ENCODE measurements around the gene PPTC7.

PPTC7 gene

DNA sequence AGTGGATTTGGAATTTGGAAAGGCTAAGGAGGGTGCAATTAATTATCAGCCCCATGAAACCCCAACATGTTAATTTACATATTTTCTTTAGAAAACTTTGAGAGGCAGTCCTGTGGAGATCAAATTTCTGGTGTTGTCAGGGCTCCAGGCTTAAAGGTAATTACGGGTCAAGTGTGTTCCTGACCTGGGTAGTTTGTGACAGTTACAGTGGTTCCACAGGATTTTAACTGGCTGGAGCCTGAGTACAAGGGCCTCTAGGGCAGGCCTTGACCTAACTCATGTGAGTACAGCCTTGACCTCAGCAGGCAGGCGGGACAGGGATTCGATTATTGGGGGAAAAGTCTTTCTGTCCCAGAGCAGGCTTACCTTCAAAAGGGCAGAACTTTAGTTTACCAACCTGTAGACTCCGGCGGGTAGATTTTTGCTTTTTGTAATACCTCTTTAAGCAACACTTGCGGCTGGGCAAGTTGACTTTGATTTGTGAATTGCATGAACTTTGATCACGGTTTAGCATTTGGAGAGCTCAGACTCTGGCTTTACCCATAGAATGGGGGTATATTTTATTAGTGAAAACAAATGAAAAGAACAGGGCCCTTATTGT, 8.4 kb upstream of the PPTC7 start:
- TF ChIP-seq PPARA (CRISPR knock-in tag; IDR thresholded peaks at IDR 0.05; ENCODE audit: borderline replicate concordance) (no peak), OSR1 (CRISPR knock-in tag; IDR thresholded peaks at IDR 0.05) (no peak), GLIS3 (CRISPR knock-in tag; IDR thresholded peaks at IDR 0.05) (no peak)
- ATAC-seq, result peak; percentile 42

GRCh38 chr12:110590806-110591326, 7.7 kb upstream of the PPTC7 start:
- peak; percentile 44 for ATAC-seq
- TF ChIP-seq, protein P1, sequence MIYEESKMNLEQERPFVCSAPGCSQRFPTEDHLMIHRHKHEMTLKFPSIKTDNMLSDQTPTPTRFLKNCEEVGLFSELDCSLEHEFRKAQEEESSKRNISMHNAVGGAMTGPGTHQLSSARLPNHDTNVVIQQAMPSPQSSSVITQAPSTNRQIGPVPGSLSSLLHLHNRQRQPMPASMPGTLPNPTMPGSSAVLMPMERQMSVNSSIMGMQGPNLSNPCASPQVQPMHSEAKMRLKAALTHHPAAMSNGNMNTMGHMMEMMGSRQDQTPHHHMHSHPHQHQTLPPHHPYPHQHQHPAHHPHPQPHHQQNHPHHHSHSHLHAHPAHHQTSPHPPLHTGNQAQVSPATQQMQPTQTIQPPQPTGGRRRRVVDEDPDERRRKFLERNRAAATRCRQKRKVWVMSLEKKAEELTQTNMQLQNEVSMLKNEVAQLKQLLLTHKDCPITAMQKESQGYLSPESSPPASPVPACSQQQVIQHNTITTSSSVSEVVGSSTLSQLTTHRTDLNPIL (CRISPR knock-in tag; IDR thresholded peaks at IDR 0.05; ENCODE audit: low read depth), result no peak
- no peak for TF ChIP-seq RARB (CRISPR knock-in tag; IDR thresholded peaks at IDR 0.05)
- TF ChIP-seq OSR1 (CRISPR knock-in tag; IDR thresholded peaks at IDR 0.05), result no peak
- TF ChIP-seq, protein P2, sequence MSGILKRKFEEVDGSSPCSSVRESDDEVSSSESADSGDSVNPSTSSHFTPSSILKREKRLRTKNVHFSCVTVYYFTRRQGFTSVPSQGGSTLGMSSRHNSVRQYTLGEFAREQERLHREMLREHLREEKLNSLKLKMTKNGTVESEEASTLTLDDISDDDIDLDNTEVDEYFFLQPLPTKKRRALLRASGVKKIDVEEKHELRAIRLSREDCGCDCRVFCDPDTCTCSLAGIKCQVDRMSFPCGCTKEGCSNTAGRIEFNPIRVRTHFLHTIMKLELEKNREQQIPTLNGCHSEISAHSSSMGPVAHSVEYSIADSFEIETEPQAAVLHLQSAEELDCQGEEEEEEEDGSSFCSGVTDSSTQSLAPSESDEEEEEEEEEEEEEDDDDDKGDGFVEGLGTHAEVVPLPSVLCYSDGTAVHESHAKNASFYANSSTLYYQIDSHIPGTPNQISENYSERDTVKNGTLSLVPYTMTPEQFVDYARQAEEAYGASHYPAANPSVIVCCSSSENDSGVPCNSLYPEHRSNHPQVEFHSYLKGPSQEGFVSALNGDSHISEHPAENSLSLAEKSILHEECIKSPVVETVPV (CRISPR knock-in tag; IDR thresholded peaks at IDR 0.05), result no peak
- TF ChIP-seq PATZ1 (CRISPR knock-in tag; IDR thresholded peaks at IDR 0.05; ENCODE audit: borderline replicate concordance), result no peak
- no peak for TF ChIP-seq ESRRG (CRISPR knock-in tag; IDR thresholded peaks at IDR 0.05)
- no peak for TF ChIP-seq SNAI2 (CRISPR knock-in tag; IDR thresholded peaks at IDR 0.05)
- TF ChIP-seq, protein P3, sequence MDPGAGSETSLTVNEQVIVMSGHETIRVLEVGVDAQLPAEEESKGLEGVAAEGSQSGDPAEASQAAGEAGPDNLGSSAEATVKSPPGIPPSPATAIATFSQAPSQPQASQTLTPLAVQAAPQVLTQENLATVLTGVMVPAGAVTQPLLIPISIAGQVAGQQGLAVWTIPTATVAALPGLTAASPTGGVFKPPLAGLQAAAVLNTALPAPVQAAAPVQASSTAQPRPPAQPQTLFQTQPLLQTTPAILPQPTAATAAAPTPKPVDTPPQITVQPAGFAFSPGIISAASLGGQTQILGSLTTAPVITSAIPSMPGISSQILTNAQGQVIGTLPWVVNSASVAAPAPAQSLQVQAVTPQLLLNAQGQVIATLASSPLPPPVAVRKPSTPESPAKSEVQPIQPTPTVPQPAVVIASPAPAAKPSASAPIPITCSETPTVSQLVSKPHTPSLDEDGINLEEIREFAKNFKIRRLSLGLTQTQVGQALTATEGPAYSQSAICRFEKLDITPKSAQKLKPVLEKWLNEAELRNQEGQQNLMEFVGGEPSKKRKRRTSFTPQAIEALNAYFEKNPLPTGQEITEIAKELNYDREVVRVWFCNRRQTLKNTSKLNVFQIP (CRISPR knock-in tag; IDR thresholded peaks at IDR 0.05; ENCODE audit: borderline replicate concordance, low read depth), result no peak
- TF ChIP-seq ZFP30 (CRISPR knock-in tag; IDR thresholded peaks at IDR 0.05), result no peak
- TF ChIP-seq CSDC2 (CRISPR knock-in tag; IDR thresholded peaks at IDR 0.05), result no peak
- no peak for TF ChIP-seq TOX (CRISPR knock-in tag; IDR thresholded peaks at IDR 0.05; ENCODE audit: borderline replicate concordance)
- TF ChIP-seq ARNTL (CRISPR knock-in tag; IDR thresholded peaks at IDR 0.05; ENCODE audit: borderline replicate concordance, low read depth), result no peak
- no peak for TF ChIP-seq PPARA (CRISPR knock-in tag; IDR thresholded peaks at IDR 0.05; ENCODE audit: borderline replicate concordance)
- TF ChIP-seq, protein P4, sequence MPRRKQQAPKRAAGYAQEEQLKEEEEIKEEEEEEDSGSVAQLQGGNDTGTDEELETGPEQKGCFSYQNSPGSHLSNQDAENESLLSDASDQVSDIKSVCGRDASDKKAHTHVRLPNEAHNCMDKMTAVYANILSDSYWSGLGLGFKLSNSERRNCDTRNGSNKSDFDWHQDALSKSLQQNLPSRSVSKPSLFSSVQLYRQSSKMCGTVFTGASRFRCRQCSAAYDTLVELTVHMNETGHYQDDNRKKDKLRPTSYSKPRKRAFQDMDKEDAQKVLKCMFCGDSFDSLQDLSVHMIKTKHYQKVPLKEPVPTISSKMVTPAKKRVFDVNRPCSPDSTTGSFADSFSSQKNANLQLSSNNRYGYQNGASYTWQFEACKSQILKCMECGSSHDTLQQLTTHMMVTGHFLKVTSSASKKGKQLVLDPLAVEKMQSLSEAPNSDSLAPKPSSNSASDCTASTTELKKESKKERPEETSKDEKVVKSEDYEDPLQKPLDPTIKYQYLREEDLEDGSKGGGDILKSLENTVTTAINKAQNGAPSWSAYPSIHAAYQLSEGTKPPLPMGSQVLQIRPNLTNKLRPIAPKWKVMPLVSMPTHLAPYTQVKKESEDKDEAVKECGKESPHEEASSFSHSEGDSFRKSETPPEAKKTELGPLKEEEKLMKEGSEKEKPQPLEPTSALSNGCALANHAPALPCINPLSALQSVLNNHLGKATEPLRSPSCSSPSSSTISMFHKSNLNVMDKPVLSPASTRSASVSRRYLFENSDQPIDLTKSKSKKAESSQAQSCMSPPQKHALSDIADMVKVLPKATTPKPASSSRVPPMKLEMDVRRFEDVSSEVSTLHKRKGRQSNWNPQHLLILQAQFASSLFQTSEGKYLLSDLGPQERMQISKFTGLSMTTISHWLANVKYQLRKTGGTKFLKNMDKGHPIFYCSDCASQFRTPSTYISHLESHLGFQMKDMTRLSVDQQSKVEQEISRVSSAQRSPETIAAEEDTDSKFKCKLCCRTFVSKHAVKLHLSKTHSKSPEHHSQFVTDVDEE (CRISPR knock-in tag; IDR thresholded peaks at IDR 0.05), result no peak
- TF ChIP-seq ZNF70 (CRISPR knock-in tag; IDR thresholded peaks at IDR 0.05), result no peak
- no peak for TF ChIP-seq ZNF565 (CRISPR knock-in tag; conservative IDR thresholded peaks at IDR 0.05; ENCODE audit: low read depth)
- TF ChIP-seq ZFP3 (CRISPR knock-in tag; IDR thresholded peaks at IDR 0.05), result no peak
- TF ChIP-seq ZNF8 (CRISPR knock-in tag; IDR thresholded peaks at IDR 0.05), result no peak
- TF ChIP-seq GLIS3 (CRISPR knock-in tag; IDR thresholded peaks at IDR 0.05), result no peak
- TF ChIP-seq BACH2 (CRISPR knock-in tag; IDR thresholded peaks at IDR 0.05; ENCODE audit: borderline replicate concordance), result no peak

DNA sequence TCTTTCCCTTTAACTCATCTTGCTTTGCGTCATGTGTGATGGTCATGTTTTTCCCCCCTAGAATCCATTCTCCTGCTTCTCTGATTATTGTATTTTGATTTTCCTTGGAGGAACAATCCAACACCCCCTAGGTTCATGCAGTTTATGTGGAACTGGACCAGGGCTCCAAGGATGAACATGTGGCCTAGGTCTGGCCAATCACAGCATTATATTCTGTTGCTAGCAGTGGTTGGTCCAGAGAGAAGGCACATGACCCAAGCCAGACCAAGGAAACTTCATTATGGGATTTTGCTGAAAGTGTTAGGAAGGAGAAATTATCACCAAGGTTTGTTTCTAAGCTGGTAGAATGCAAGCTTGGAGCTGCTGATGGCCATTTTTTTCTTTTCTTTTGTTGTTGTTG, 6.9 kb upstream of the PPTC7 start:
- TF ChIP-seq, protein P1 (CRISPR knock-in tag; IDR thresholded peaks at IDR 0.05; ENCODE audit: low read depth), result no peak
- TF ChIP-seq OSR1 (CRISPR knock-in tag; IDR thresholded peaks at IDR 0.05), result no peak
- no peak for TF ChIP-seq PATZ1 (CRISPR knock-in tag; IDR thresholded peaks at IDR 0.05; ENCODE audit: borderline replicate concordance)
- no peak for TF ChIP-seq TOX (CRISPR knock-in tag; IDR thresholded peaks at IDR 0.05; ENCODE audit: borderline replicate concordance)
- TF ChIP-seq CSDC2 (CRISPR knock-in tag; IDR thresholded peaks at IDR 0.05), result no peak
- no peak for TF ChIP-seq ISL1 (CRISPR knock-in tag; IDR thresholded peaks at IDR 0.05)
- TF ChIP-seq ZC3H10 (CRISPR knock-in tag; IDR thresholded peaks at IDR 0.05), result no peak
- no peak for TF ChIP-seq SNAI2 (CRISPR knock-in tag; IDR thresholded peaks at IDR 0.05)
- no peak for TF ChIP-seq ARNTL (CRISPR knock-in tag; IDR thresholded peaks at IDR 0.05; ENCODE audit: borderline replicate concordance, low read depth)
- no peak for TF ChIP-seq ZFP30 (CRISPR knock-in tag; IDR thresholded peaks at IDR 0.05)
- TF ChIP-seq, protein P3 (CRISPR knock-in tag; IDR thresholded peaks at IDR 0.05; ENCODE audit: borderline replicate concordance, low read depth), result no peak
- no peak for TF ChIP-seq ZFP3 (CRISPR knock-in tag; IDR thresholded peaks at IDR 0.05)
- TF ChIP-seq ZNF8 (CRISPR knock-in tag; IDR thresholded peaks at IDR 0.05), result no peak
- TF ChIP-seq RARB (CRISPR knock-in tag; IDR thresholded peaks at IDR 0.05), result no peak
- no peak for ATAC-seq

Measured in SK-N-SH treated with all-trans-retinoic acid at 6 μM for 48 hours (cell line).